Retina (tissue), 1 donor: Measurements from ENCODE around the gene NCR2.
"Not testable (repeated sequence)": the region's sequence is repeated elsewhere in the genome, so short reads cannot be mapped to it uniquely, and the experiment has no call there.

Experiments
- DNase-seq: peaks from one replicate; pipeline ENCODE4 v3.0.0-alpha.2; 2016

Gene NCR2

DNA sequence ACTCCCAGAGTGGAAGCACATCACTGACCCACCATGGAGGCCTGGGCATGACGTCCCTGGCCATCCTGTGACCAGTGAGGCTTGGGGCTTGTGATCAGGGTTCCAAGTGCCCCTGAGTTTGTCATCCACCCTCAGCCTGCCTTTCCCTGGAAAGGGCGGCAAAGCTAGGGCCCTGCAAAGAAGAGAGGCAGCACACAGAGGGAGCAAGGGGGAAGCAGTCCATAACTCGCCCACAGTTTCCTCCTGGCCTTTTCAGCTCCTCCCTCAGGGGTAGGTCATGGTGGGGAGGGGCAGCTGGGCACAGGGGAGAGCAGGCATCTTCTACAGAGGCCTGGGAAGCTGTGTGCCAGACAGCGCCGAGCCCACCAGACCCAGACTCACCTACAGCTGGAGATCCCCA is at the start of gene NCR2:
Gene NCR2, plus strand, starts transcription at position 313 of the 400 bp plus-strand sequence. CDS start 269 bp downstream, outside the sequence.
- DNase-seq: no peak

- DNase-seq: no peak
These were observed 48.7 kb upstream of the NCR2 start, which contains the start of gene TREM1 for GRCh38 chr6:41286544-41287346. Gene TREM1 (minus strand): TSS chr6:41286682. CDS start chr6:41286655, 27 bp downstream.

- DNase-seq: peak; percentile 17
These were observed 47.2 kb upstream of the NCR2 start for GRCh38 chr6:41288030-41288753.

GRCh38 chr6:41288754-41289129 is 46.7 kb upstream of the NCR2 start:
- DNase-seq: no peak

- DNase-seq: no peak
These were observed 45.6 kb upstream of the NCR2 start for GRCh38 chr6:41289815-41290214.

DNA sequence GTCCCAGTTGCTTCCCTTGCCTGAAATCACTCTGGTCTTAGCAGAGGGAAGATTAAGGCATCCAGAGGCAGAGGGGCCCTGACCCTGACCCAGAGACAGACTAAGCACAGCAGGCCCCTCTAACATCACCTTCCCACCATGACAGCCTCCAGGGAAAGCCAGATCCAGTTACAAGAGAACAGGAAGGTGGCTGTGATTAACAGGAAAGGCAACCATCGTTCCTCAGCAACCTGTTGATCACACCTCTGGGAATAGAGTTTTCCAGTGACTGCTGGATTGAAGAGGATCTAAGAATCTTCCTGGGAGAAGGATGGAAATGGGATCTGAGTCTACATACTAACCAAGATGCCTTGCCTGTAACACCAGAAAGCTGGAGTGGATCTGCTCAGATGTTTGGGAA is 43.7 kb upstream of the NCR2 start:
- no peak for DNase-seq

DNA sequence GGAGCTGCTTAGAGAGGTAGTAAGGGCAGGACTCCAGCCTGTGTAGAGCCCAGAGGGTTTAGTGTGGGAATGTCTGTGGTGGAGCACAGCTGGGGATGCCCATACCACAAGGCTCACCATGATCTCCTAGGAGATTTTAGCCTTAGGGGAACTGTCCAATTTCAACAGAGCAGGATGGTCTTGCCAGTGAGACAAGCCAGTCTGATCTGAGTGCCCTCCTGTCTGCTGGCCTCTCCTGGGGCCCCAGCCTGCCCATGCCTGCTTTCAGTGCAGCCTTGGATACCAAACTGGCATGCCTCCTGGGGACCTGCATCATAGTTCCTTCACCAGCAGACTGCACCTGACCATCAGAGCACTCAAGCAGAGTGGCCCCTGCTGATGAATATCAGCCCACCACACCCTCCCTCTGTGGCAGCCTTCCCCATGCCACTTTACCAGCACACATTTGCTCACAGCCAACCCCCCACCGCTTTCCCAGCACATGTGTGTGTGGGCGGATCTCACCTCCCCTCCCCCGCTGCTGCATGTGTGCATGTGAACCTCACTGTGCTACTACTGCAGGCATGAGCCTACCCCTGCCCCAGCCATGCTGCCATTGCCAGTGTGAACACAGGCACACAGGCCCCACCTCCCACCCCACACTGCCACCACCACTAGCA is 41.1 kb upstream of the NCR2 start:
- no peak for DNase-seq

- DNase-seq: not testable (repeated sequence)
These were observed 38.2 kb upstream of the NCR2 start for GRCh38 chr6:41297248-41297647.

DNA sequence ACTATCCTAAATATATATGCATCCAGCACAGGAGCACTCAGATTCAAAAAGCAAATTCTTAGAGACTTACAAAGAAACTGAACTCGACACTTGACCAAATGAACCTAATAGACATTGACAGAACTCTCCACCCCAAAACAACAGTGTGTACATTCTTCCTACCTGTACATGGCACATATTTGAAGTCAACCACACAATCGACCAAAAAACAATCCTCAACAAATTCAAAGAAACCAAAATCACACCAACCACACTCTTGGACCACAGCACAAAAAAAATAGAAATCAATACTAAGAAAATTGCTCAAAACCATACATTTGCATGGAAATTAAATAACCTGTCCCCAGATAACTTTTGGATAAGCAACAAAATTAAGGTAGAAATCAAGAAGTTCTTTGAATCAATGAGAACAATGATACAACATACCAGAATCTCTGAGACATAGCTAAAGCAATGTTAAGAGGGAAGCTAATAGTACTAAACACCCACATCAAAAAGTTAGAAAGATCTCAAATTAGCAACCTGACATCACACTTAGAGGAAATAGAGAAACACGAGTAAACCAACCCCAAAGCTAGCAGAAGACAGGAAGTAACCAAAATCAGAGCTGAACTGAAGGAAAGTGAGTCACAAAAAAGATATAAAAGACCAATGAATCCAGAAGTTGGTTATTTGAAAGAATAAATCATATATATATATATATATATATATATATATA is 36.5 kb upstream of the NCR2 start:
- DNase-seq: no peak

DNA sequence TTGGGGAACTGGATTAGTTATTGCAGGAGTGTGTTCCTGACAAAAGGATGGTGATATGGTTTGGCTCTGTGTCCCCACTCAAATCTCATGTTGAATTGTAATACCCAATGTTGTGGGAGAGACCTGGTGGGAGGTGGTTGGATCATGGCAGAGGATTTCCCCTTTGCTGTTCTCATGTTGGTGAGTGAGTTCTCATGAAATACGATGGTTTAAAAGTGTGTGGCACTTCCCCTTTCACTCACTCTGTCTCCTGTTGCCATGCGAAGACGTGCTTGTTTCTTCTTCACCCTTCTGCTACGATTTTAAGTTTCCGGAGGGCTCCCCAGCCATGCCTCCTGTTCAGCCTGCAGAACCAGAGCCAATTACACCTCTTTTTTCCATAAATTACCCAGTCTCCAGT is 32.8 kb upstream of the NCR2 start:
- no peak for DNase-seq

- DNase-seq: peak; percentile 62
These were observed 29.1 kb upstream of the NCR2 start for GRCh38 chr6:41306187-41306854.

DNA sequence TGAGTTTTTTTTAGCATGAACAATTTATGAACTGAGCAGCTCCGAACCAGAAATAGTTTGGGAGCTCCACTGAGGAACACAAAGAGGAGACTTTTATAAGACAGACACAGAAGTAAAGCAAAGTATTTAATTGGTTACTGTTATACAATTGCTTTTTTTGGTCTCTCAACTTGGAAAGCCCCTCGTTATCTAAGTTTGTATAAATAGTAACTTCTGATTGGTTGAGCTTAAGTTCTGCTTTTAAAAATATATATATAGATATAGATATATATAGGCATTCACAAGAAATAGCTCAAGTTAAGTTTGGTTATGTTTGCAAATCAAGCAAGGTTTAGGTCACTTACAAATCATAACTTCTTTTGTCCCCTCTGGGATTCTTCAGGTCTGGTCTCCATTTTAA is 20.2 kb upstream of the NCR2 start:
- no peak for DNase-seq

DNA sequence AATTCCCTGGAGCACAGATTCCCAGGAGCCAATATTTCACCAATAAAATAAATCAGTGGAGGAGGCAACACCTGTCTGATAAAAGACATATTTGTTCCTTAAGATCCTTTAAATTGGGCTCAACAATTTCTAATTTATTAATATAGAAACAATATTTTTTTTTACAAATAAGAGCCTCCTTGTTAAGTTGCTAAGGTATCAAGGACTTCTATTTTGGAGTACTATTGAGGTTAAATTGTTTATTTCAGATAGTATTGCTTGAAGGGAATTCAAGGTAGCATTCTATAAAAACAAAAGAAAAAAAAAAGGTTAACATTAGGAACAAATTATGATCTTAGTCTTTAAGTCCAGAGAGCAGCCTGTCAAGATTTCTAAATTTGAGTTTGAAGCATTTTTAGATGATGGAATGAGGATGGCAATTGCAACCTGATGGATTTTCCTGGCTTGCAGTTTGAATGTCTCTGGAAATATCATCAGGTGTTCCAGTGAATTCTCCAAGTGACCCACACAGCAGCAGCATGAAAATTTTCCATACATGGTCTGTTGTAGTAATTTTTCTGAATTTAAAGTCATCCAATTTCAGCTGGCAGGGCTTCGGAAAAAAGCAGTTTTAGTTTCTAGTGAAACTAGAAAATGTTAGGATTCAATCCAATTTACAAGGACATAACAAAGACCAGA is 19.3 kb upstream of the NCR2 start:
- no peak for DNase-seq

DNA sequence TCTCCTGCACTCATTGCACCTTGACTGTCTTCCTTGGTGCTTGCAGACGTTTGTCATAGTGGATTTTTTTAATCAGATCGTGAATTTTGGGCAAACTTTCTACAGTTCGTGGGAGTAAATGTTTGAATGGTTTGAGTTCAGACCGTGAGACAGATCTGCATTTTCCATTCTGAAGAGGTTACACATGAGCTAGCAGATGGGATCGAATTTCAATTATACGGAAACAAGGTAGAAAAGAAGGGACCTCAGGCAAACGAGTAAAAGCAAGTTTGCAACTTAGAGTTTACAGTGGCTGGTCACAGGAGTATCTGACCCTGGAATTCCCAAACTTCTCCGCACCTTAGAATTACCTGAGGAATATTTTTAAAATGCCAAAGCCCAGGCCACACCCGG is 17.2 kb upstream of the NCR2 start:
- no peak for DNase-seq

GRCh38 chr6:41318654-41319565 is 16.5 kb upstream of the NCR2 start:
- peak; percentile 94 for DNase-seq

- DNase-seq: no peak
These were observed 14.2 kb upstream of the NCR2 start for GRCh38 chr6:41321183-41321582.

DNA sequence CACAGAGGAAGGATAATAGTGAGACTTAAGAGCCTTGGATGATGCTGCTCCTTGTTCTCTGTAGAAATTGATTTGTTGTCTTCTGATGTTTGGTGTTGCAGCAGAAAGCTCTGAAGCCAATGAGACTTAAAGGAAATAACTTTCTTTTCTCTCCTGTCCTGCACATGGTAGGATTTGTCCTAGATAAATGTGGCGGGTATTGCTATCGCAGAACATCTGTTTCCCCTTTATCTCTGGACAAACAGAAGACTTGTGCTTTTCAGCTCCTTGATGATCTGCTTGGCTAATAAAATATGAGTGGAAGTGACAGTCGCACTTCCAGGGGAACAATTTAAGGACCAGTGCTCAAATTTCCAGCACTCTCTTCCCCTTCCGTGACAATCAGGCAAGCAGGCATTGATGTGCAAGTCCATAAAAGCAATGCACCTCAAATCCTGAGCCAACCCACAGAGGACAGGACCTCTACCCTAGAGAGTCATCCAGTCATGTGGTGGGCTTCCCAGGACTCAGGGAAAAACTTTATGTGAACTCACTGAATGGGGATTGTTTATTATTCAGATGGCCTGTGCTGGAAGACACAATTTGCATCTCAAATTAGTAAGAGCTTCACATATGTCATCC is 9.9 kb upstream of the NCR2 start:
- DNase-seq: peak; percentile 18

DNA sequence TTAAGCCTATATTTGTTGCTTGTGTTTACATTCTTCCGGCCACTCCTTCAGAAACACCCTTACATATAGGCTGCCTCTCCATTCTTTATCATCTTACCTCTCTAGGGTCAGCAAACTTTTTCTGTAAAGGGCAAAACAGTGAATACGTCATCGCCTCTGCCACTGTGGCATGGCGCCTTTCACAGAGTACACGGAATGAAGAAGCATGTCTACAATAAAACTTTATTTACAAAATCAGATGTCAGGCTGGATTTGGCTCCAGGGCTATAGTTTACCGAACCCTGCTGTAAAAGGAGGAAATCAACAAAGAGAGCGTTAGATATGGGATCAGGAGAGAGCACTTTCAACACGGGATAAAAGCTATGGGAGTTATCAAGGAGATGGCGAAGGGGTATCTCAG is 9.3 kb upstream of the NCR2 start:
- no peak for DNase-seq

GRCh38 chr6:41327177-41327576 is 8.2 kb upstream of the NCR2 start:
- no peak for DNase-seq
